Stimulated activated CD8-positive, alpha-beta memory T cell treated with anti-CD3 and anti-CD28 coated beads, Interleukin-15, amount 100 ng/mL, for 48 hours (primary cell): ENCODE data around the gene PRELID3B.

ENCODE experiments used
- DNase-seq, 2 donors: peaks; one replicate each; pipeline ENCODE4 v3.0.0-alpha.2; 2020; ENCODE audit warnings: low read depth in 2 of 2

Gene PRELID3B

GRCh38 chr20:58995461-58996225 lies 46.9 kb downstream of the PRELID3B start:
- no peak for DNase-seq

GRCh38 chr20:58994390-58995159 lies 48.0 kb downstream of the PRELID3B start:
- no peak for DNase-seq

GRCh38 chr20:58993332-58994248 lies 49.0 kb downstream of the PRELID3B start:
- DNase-seq = no peak

GRCh38 chr20:58992911-58993310 lies 49.7 kb downstream of the PRELID3B start:
- DNase-seq = no peak

- no peak for DNase-seq
Measured at GRCh38 chr20:58991715-58992114, 50.9 kb downstream of the PRELID3B start.

GRCh38 chr20:58990651-58991445 lies 51.7 kb downstream of the PRELID3B start:
- no peak for DNase-seq

GRCh38 chr20:58989196-58989595 lies 53.4 kb downstream of the PRELID3B start:
- DNase-seq = no peak

- DNase-seq = no peak
Measured at GRCh38 chr20:58988565-58988882, 54.1 kb downstream of the PRELID3B start.

- DNase-seq = no peak
Measured at GRCh38 chr20:58987790-58988564, 54.6 kb downstream of the PRELID3B start.

GRCh38 chr20:58986968-58987517 lies 55.5 kb downstream of the PRELID3B start:
- no peak for DNase-seq

GRCh38 chr20:58986286-58986967 lies 56.2 kb downstream of the PRELID3B start:
- DNase-seq = no peak

- DNase-seq = no peak
Measured at GRCh38 chr20:58985656-58986055, 56.9 kb downstream of the PRELID3B start.

GRCh38 chr20:58984691-58985090 lies 57.9 kb downstream of the PRELID3B start:
- no peak for DNase-seq
